A549 (cell line): ENCODE data around the gene MTMR12. TPM values are rescaled to one million over a fixed set of nuclear protein-coding genes. Genes with fewer than 3 reads are reported as not detected.
"Not testable (repeated sequence)": the region's sequence is repeated elsewhere in the genome, so short reads cannot be mapped to it uniquely, and the experiment has no call there.

Experiments
- ATAC-seq, 2 experiments: fragments of 200-7000 bp in 1 of 2; fragments of >200 bp in 1 of 2; cut with Nextera tagmentation in 1 of 2; cut with Tn5 transposase in 1 of 2; 3 replicates each; pipeline versions ENCODE4 v1.8.0 to v1.9.1; 2018 to 2020; ENCODE audit warnings: mild to moderate bottlenecking in 1 of 2, moderate library complexity in 1 of 2
- CTCF ChIA-PET: fragments of 300-600 bp; sonication (Branson Sonifier 250); formaldehyde crosslinking; extraction: SDS; loops from one replicate; lab custom pipeline; 2021; ENCODE audit warnings: antibody characterized with exemption, inconsistent platforms; lab: Yijun Ruan, JAX
- POLR2A ChIA-PET: fragments of 350-600 bp; formaldehyde crosslinking; extraction: SDS; loops from one replicate; lab custom pipeline; 2021; ENCODE audit warnings: antibody characterized with exemption, inconsistent platforms; lab: Yijun Ruan, JAX
- DNase-seq, 2 experiments: peaks; one replicate each; pipeline versions ENCODE4 v3.0.0 to v3.0.0-alpha.2; 2011 to 2016; ENCODE audit warnings: low read depth in 1 of 2, low spot score in 1 of 2
- FAIRE-seq: peaks from 2 replicates; lab custom pipeline; 2011; peaks lifted over from hg19 to GRCh38; lab: Jason Lieb, UNC
- H3K27ac ChIP-seq, 2 experiments: fragments of >200 bp; sonication (Bioruptor Twin); formaldehyde crosslinking; 3 replicates each; pipeline ENCODE4 v1.5.1; 2016 to 2017
- H3K4me1 ChIP-seq: fragments of >200 bp; sonication (Bioruptor Twin); formaldehyde crosslinking; 3 replicates; pipeline ENCODE4 v1.6.1; 2016
- H3K4me2 ChIP-seq: fragments of >200 bp; sonication (Bioruptor Twin); formaldehyde crosslinking; 3 replicates; pipeline ENCODE4 v1.6.1; 2016
- H3K4me3 ChIP-seq: fragments of >200 bp; sonication (Bioruptor Twin); formaldehyde crosslinking; 3 replicates; pipeline ENCODE4 v1.5.1; 2016
- H3K9me3 ChIP-seq: fragments of >200 bp; sonication (Bioruptor Twin); formaldehyde crosslinking; 3 replicates; pipeline ENCODE4 v1.6.1; 2016
- ATOH8 ChIP-seq: fragments of 250-450 bp; sonication (Bioruptor Pico); IDR thresholded peaks from 2 replicates; pipeline ENCODE4 v1.5.0; 2020; ENCODE audit warnings: low read depth, mild to moderate bottlenecking, moderate library complexity
- CBX2 ChIP-seq: fragments of 200-600 bp; sonication (generic); IDR thresholded peaks from 2 replicates; pipeline ENCODE4 v1.6.1; 2016; ENCODE audit warnings: low read depth, mild to moderate bottlenecking, borderline replicate concordance
- CBX8 ChIP-seq: fragments of 200-600 bp; sonication (generic); IDR thresholded peaks from 2 replicates; pipeline ENCODE4 v1.6.1; 2016
- CHD2 ChIP-seq: fragments of 150-350 bp; IDR thresholded peaks from 2 replicates; pipeline ENCODE4 v1.6.1; 2014; ENCODE audit warnings: low read length; ENCODE audit not compliant: partially characterized antibody
- EHF ChIP-seq: fragments of 250-450 bp; sonication (Bioruptor Pico); IDR thresholded peaks from 2 replicates; pipeline ENCODE4 v1.5.0; 2020; ENCODE audit warnings: mild to moderate bottlenecking
- FOSL2 ChIP-seq, 2 experiments: fragments of 450-650 bp in 1 of 2; fragments of >200 bp in 1 of 2; sonication (Bioruptor Twin) in 1 of 2; formaldehyde crosslinking; IDR thresholded peaks; 2 replicates each; pipeline versions ENCODE4 v1.5.0 to v1.6.1; 2016 to 2020; ENCODE audit warnings: mild to moderate bottlenecking in 1 of 2, moderate library complexity in 1 of 2
- HDAC2 ChIP-seq: fragments of 200-600 bp; sonication (generic); IDR thresholded peaks from 2 replicates; pipeline ENCODE4 v1.6.1; 2016
- HEYL ChIP-seq: fragments of 250-450 bp; sonication (Bioruptor Pico); IDR thresholded peaks from 2 replicates; pipeline ENCODE4 v1.8.0; 2021; ENCODE audit warnings: mild to moderate bottlenecking, moderate library complexity
- HOXA7 ChIP-seq: fragments of 250-450 bp; sonication (Bioruptor Pico); IDR thresholded peaks from 2 replicates; pipeline ENCODE4 v1.5.0; 2020; ENCODE audit warnings: mild to moderate bottlenecking, moderate library complexity
- HOXB13 ChIP-seq: fragments of 250-450 bp; sonication (Bioruptor Pico); IDR thresholded peaks from 2 replicates; pipeline ENCODE4 v1.5.0; 2020; ENCODE audit warnings: low read depth, mild to moderate bottlenecking, moderate library complexity
- HOXB5 ChIP-seq: fragments of 250-450 bp; sonication (Bioruptor Pico); IDR thresholded peaks from 2 replicates; pipeline ENCODE4 v1.5.0; 2020; ENCODE audit warnings: mild to moderate bottlenecking, moderate library complexity
- MAZ ChIP-seq: fragments of 150-350 bp; IDR thresholded peaks from 2 replicates; pipeline ENCODE4 v1.6.1; 2014; ENCODE audit warnings: antibody characterized with exemption, low read depth, low read length, borderline replicate concordance
- NPAS2 ChIP-seq: fragments of 250-450 bp; sonication (Bioruptor Pico); IDR thresholded peaks from 2 replicates; pipeline ENCODE4 v1.8.0; 2022; ENCODE audit warnings: mild to moderate bottlenecking, moderate library complexity, borderline replicate concordance
- NR3C1 ChIP-seq: fragments of >200 bp; sonication (Bioruptor Twin); formaldehyde crosslinking; IDR thresholded peaks from 3 replicates; pipeline ENCODE4 v1.6.1; 2017
- POLR2A ChIP-seq: IDR thresholded peaks from 2 replicates; pipeline ENCODE4 v1.6.1; 2012; ENCODE audit warnings: mild to moderate bottlenecking, low read length
- RARB ChIP-seq: fragments of 250-450 bp; sonication (Bioruptor Pico); IDR thresholded peaks from 2 replicates; pipeline ENCODE4 v1.8.0; 2021; ENCODE audit warnings: mild to moderate bottlenecking, moderate library complexity
- RFX5 ChIP-seq: fragments of 450-650 bp; IDR thresholded peaks from 2 replicates; pipeline ENCODE4 v1.7.1; 2014; ENCODE audit warnings: antibody characterized with exemption, mild to moderate bottlenecking, moderate library complexity
- SMC3 ChIP-seq: fragments of >200 bp; sonication (Bioruptor Twin); formaldehyde crosslinking; IDR thresholded peaks from 3 replicates; pipeline ENCODE4 v1.6.1; 2018; ENCODE audit warnings: inconsistent platforms
- TFCP2L1 ChIP-seq: fragments of 250-450 bp; sonication (Bioruptor Pico); IDR thresholded peaks from 2 replicates; pipeline ENCODE4 v1.5.0; 2021; ENCODE audit warnings: mild to moderate bottlenecking
- ZC3H11A ChIP-seq: fragments of 450-650 bp; IDR thresholded peaks from 2 replicates; pipeline ENCODE4 v1.6.1; 2014; ENCODE audit warnings: antibody characterized with exemption, mild to moderate bottlenecking
- ZSCAN20 ChIP-seq: fragments of 250-450 bp; sonication (Bioruptor Pico); IDR thresholded peaks from 2 replicates; pipeline ENCODE4 v1.8.0; 2022; ENCODE audit warnings: mild to moderate bottlenecking, moderate library complexity
- WGBS: methylation state at CpG from one replicate; pipeline ENCODE4 v1.1.6; 2017; ENCODE audit errors: missing lambda C conversion rate; 5-methylcytosine and 5-hydroxymethylcytosine counted together
- polyA plus RNA-seq, 4 experiments: library from polyadenylated mRNA; depleted of rRNA in 3 of 4; stranded (reverse); fragments of >200 nt; fragmentation: RNase III in 1 of 4; extraction: RNeasy Plus Mini Kit Qiagen cat#74134 plus additional on column Dnase treatment in 1 of 4; gene quantifications; 2 replicates in 3 of 4; 3 replicates in 1 of 4; pipeline ENCODE4 v1.2.3, GENCODE V29; 2011 to 2017
- TF ChIP-seq, protein P1 (sequence below): fragments of >200 bp; sonication (Bioruptor Twin); formaldehyde crosslinking; IDR thresholded peaks from 3 replicates; pipeline ENCODE4 v1.6.1; 2016
- TF ChIP-seq, protein P2 (sequence below): fragments of >200 bp; sonication (Bioruptor Twin); formaldehyde crosslinking; IDR thresholded peaks from 2 replicates; pipeline ENCODE4 v1.6.1; 2016
- TF ChIP-seq, protein P3 (sequence below): IDR thresholded peaks from 2 replicates; pipeline ENCODE4 v1.6.1; 2012; ENCODE audit warnings: low read depth, borderline replicate concordance
- TF ChIP-seq, protein P4 (sequence below): fragments of 150-350 bp; IDR thresholded peaks from 2 replicates; pipeline ENCODE4 v1.6.1; 2014; ENCODE audit warnings: low read depth, mild to moderate bottlenecking, low read length

Gene MTMR12
- polyA plus RNA-seq, 2 of the 4 experiments (the other 2 are of a cell fraction) = 14.3 to 29.8 TPM

- CTCF ChIA-PET = no interaction called here
- WGBS = 100% methylated on average over 1 of the region's 1 CpG
- DNase-seq = no peak
- Histone ChIP-seq H3K9me3 (no peaks in the 10 kb centered on the region), H3K27ac (no peak overlapping the region), H3K4me3 (no peak overlapping the region), H3K4me2 (no peak overlapping the region), H3K4me1 (peaks cover 10% of the 10 kb centered on the region; the same call in 1 of the 3 replicates)
- TF ChIP-seq, protein P1, sequence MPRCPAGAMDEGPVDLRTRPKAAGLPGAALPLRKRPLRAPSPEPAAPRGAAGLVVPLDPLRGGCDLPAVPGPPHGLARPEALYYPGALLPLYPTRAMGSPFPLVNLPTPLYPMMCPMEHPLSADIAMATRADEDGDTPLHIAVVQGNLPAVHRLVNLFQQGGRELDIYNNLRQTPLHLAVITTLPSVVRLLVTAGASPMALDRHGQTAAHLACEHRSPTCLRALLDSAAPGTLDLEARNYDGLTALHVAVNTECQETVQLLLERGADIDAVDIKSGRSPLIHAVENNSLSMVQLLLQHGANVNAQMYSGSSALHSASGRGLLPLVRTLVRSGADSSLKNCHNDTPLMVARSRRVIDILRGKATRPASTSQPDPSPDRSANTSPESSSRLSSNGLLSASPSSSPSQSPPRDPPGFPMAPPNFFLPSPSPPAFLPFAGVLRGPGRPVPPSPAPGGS = no peak
- TF ChIP-seq NR3C1 (no peak), RFX5 (no peak), SMC3 (no peak), HEYL (CRISPR knock-in tag) (no peak), HOXB13 (CRISPR knock-in tag) (no peak), POLR2A (no peak), TFCP2L1 (CRISPR knock-in tag) (no peak), HOXA7 (CRISPR knock-in tag) (no peak), ZC3H11A (no peak), NPAS2 (no peak), CBX8 (no peak), MAZ (no peak), HDAC2 (no peak), EHF (no peak), RARB (CRISPR knock-in tag) (no peak), CHD2 (no peak)
- TF ChIP-seq, protein P2, sequence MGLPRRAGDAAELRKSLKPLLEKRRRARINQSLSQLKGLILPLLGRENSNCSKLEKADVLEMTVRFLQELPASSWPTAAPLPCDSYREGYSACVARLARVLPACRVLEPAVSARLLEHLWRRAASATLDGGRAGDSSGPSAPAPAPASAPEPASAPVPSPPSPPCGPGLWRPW = no peak
- TF ChIP-seq, protein P3, sequence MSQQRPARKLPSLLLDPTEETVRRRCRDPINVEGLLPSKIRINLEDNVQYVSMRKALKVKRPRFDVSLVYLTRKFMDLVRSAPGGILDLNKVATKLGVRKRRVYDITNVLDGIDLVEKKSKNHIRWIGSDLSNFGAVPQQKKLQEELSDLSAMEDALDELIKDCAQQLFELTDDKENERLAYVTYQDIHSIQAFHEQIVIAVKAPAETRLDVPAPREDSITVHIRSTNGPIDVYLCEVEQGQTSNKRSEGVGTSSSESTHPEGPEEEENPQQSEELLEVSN = no peak
- FAIRE-seq = no peak
- POLR2A ChIA-PET = no interaction called here
- ATAC-seq = no peak
These were observed 29.7 kb downstream of the MTMR12 start for GRCh38 chr5:32283061-32283460.

GRCh38 chr5:32282633-32283032 is 30.1 kb downstream of the MTMR12 start:
- POLR2A ChIA-PET = no interaction called here
- DNase-seq (no peak), ATAC-seq (no peak), FAIRE-seq (no peak)
- CTCF ChIA-PET = no interaction called here
- H3K4me1 ChIP-seq = peaks cover 9% of the 10 kb centered on the region; the same call in 1 of the 3 replicates
- no peak overlapping the region for H3K27ac ChIP-seq
- no peak overlapping the region for H3K4me3 ChIP-seq
- TF ChIP-seq ATOH8 (CRISPR knock-in tag) = no peak
- TF ChIP-seq, protein P4, sequence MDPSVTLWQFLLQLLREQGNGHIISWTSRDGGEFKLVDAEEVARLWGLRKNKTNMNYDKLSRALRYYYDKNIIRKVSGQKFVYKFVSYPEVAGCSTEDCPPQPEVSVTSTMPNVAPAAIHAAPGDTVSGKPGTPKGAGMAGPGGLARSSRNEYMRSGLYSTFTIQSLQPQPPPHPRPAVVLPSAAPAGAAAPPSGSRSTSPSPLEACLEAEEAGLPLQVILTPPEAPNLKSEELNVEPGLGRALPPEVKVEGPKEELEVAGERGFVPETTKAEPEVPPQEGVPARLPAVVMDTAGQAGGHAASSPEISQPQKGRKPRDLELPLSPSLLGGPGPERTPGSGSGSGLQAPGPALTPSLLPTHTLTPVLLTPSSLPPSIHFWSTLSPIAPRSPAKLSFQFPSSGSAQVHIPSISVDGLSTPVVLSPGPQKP = no peak
- TF ChIP-seq FOSL2 (IDR thresholded peaks at IDR 0.05) = no peak
- no peak for TF ChIP-seq FOSL2 (CRISPR knock-in tag; IDR thresholded peaks at IDR 0.05)
- TF ChIP-seq, protein P2 = no peak
- TF ChIP-seq NPAS2 = no peak
- TF ChIP-seq CHD2 = no peak
- TF ChIP-seq HOXB5 (CRISPR knock-in tag) = no peak
- TF ChIP-seq CBX2 = no peak
- no peak for TF ChIP-seq ZSCAN20 (CRISPR knock-in tag)
- no peaks in the 10 kb centered on the region for H3K9me3 ChIP-seq
- H3K4me2 ChIP-seq = no peak overlapping the region
- WGBS = 93% methylated on average over 6 of the region's 6 CpGs

GRCh38 chr5:32281378-32282133 is 31.2 kb downstream of the MTMR12 start:
- DNase-seq, FAIRE-seq: not testable (repeated sequence)

More at GRCh38 chr5:32281378-32282133, 31.2 kb downstream of the MTMR12 start:
- H3K4me2 ChIP-seq, POLR2A ChIA-PET, H3K9me3 ChIP-seq, H3K27ac ChIP-seq, H3K4me1 ChIP-seq, ATAC-seq, H3K4me3 ChIP-seq: not testable (repeated sequence)
- WGBS = 94% methylated on average over 11 of the region's 11 CpGs
- CTCF ChIA-PET = interaction anchor here (0.6 kb wide), 1 partner anchor 100 kb away, joined by 3 read pairs; no protein-coding TSS in a partner anchor
